Activated gamma-delta T cell treated with anti-CD3 and anti-CD28 coated beads, Interleukin-2, amount 50 U/mL, for 16 hours (primary cell): ENCODE results near the gene SUPT20HL1.
A peak's percentile ranks its signal among the peaks of the same experiment; 100 is the strongest.
"Not testable (repeated sequence)": the region's sequence is repeated elsewhere in the genome, so short reads cannot be mapped to it uniquely, and the experiment has no call there.

Experiments used
- DNase-seq: peaks from one replicate; pipeline ENCODE4 v3.0.0-alpha.2; 2020; ENCODE audit warnings: low read depth

Gene SUPT20HL1

GRCh38 chrX:24363432-24364181, 3.2 kb downstream of the SUPT20HL1 start:
- DNase-seq, result not testable (repeated sequence)

GRCh38 chrX:24364326-24364725, 3.9 kb downstream of the SUPT20HL1 start:
- no peak for DNase-seq

GRCh38 chrX:24364851-24365538, 4.6 kb downstream of the SUPT20HL1 start:
- no peak for DNase-seq

GRCh38 chrX:24366762-24367400, 6.4 kb downstream of the SUPT20HL1 start:
- DNase-seq, result not testable (repeated sequence)

GRCh38 chrX:24369816-24370215, 9.4 kb downstream of the SUPT20HL1 start:
- no peak for DNase-seq

GRCh38 chrX:24371391-24371972, 11.0 kb downstream of the SUPT20HL1 start:
- peak; percentile 38 for DNase-seq

GRCh38 chrX:24372021-24372763, 11.8 kb downstream of the SUPT20HL1 start:
- DNase-seq, result no peak

- no peak for DNase-seq
Observed at GRCh38 chrX:24375600-24376131, 15.2 kb downstream of the SUPT20HL1 start.

- no peak for DNase-seq
Observed at GRCh38 chrX:24376403-24376802, 16.0 kb downstream of the SUPT20HL1 start.

- no peak for DNase-seq
Observed at GRCh38 chrX:24377195-24377594, 16.8 kb downstream of the SUPT20HL1 start.

GRCh38 chrX:24377911-24378468, 17.6 kb downstream of the SUPT20HL1 start:
- DNase-seq, result no peak

GRCh38 chrX:24378706-24379105, 18.3 kb downstream of the SUPT20HL1 start:
- DNase-seq, result no peak

- DNase-seq, result no peak
Observed at GRCh38 chrX:24380262-24381187, 20.1 kb downstream of the SUPT20HL1 start.

- DNase-seq, result not testable (repeated sequence)
Observed at GRCh38 chrX:24382315-24382714, 21.9 kb downstream of the SUPT20HL1 start.

- DNase-seq, result no peak
Observed at GRCh38 chrX:24387724-24388123, 27.3 kb downstream of the SUPT20HL1 start.

- DNase-seq, result no peak
Observed at GRCh38 chrX:24391389-24391788, 30.9 kb downstream of the SUPT20HL1 start.

- no peak for DNase-seq
Observed at GRCh38 chrX:24391843-24392242, 31.4 kb downstream of the SUPT20HL1 start.

GRCh38 chrX:24392709-24393108, 32.3 kb downstream of the SUPT20HL1 start:
- DNase-seq, result no peak

- peak; percentile 12 for DNase-seq
Observed at GRCh38 chrX:24395775-24396174, 35.3 kb downstream of the SUPT20HL1 start.

- no peak for DNase-seq
Observed at GRCh38 chrX:24396236-24396930, 35.9 kb downstream of the SUPT20HL1 start.
